GM19438 (cell line): ENCODE results near the gene TDRD6.

ENCODE experiments used
- ATAC-seq: cut with Tn5 transposase; IDR thresholded peaks from one replicate; pipeline ENCODE4 v1.9.1; 2021; ENCODE audit warnings: low read depth; ENCODE audit not compliant: unreplicated experiment

The TDRD6 gene

DNA sequence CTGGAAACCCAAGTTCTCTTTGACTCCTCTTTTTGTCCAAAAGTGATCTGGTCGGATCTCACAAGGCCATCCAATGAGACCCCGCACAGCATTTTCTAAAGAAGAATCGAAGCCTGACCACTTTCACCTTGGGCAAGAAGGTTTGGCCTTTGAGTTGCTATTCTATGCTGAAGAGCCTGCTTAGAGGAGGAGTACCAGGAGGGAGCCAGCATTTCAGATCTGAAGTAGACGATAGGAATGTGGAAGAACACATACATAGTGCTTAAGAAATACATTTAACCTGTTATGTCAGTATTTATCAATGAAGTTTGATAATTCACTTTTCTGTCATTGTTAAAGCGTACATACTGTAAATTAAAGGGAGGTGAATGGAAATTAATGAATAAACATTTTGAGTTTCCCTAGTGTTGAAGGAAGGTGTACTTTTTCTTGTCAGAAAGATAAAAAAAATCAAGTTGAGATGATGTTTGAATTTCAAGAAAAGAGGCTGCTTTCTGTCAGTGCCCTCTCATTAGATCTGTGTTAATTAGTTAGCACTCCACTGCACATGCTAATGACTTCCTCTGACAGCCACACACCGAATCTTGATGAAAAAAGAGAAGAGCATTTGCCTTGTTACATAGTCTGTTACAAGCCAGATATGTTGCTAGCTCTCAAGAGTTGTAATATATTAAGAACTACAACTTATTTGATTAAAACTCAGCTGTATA, 10.9 kb upstream of the TDRD6 start:
- no peak for ATAC-seq

DNA sequence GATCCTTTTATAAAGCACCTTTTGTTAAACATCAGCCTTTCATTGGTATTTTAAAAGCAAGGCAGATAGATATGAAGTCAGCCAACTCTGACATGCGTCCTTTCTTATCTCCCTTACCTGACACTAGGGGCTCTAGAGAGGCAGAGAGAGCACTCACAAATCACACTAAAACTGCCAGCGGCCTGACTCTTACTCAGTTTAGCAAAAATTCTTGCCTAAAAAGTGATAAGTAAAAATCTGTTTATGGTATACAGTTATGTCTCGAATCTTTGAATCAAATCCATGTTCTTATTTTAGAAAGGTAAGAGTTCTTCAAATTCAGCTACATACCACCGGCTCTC, 10.4 kb upstream of the TDRD6 start:
- ATAC-seq, result no peak

DNA sequence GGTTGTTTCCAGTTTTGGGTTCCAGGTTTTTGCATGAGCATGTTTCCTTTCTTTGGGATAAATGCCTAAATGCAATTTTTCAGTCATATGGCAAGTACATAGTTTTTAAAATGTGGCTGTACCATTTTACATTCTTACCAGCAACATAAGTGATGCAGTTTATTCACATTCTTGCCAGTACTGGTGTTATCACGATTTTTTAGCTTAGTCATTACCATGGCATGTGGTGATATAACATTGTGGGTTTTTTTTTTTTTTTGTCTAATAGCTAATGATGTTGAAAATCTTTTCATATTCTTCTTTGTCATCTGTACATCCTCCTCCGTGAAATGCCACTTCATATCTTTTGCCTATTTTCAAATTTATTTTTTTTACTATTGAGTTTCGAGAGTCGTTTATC, 2.9 kb upstream of the TDRD6 start:
- no peak for ATAC-seq

DNA sequence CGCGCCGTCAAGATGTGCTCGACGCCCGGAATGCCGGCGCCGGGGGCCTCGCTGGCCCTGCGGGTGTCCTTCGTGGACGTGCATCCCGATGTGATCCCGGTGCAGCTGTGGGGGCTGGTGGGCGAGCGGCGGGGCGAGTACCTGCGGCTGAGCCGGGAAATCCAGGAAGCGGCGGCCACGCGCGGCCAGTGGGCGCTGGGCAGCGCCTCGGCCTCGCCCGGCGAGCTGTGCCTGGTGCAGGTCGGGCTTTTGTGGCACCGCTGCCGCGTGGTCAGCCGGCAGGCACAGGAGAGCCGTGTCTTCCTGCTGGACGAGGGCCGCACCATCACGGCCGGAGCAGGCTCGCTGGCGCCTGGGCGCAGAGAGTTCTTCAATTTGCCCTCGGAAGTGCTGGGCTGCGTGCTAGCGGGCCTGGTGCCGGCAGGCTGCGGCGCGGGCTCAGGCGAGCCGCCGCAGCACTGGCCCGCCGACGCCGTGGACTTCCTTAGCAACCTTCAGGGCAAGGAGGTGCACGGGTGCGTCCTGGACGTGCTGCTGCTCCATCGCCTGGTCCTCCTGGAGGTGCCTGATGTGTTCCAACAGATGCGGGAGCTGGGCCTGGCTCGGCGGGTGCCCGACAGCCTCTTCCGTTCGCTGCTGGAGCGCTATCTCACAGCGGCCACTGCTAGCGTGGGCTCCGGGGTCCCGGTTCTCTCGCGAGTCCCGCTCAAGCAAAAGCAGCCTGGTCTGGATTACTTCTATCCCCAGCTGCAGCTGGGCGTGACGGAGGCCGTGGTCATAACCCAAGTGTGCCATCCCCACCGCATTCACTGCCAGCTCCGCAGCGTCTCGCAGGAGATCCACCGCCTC, 656 bp downstream of the TDRD6 start:
- no peak for ATAC-seq

DNA sequence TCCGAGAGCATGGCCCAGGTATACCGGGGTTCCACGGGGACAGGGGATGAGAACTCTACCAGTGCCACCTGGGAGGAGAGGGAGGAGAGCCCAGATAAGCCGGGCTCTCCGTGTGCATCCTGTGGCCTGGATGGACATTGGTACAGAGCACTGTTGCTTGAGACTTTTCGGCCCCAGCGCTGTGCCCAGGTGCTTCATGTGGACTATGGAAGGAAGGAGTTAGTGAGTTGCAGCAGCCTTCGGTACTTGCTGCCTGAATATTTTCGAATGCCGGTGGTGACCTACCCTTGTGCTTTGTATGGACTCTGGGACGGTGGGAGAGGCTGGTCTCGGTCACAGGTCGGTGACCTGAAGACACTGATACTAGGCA, 1.3 kb downstream of the TDRD6 start:
- no peak for ATAC-seq

DNA sequence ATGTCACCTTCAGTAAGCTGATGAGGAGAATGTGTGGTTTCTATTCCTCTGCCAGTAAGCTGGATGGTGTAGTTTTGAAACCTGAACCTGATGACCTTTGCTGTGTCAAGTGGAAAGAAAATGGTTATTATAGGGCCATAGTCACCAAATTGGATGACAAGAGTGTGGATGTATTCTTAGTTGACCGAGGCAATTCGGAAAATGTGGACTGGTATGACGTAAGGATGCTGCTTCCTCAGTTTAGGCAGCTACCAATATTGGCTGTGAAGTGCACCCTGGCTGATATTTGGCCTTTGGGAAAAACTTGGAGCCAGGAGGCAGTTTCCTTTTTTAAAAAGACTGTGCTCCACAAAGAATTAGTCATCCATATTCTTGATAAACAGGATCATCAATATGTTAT, 2.0 kb downstream of the TDRD6 start:
- ATAC-seq, result no peak

DNA sequence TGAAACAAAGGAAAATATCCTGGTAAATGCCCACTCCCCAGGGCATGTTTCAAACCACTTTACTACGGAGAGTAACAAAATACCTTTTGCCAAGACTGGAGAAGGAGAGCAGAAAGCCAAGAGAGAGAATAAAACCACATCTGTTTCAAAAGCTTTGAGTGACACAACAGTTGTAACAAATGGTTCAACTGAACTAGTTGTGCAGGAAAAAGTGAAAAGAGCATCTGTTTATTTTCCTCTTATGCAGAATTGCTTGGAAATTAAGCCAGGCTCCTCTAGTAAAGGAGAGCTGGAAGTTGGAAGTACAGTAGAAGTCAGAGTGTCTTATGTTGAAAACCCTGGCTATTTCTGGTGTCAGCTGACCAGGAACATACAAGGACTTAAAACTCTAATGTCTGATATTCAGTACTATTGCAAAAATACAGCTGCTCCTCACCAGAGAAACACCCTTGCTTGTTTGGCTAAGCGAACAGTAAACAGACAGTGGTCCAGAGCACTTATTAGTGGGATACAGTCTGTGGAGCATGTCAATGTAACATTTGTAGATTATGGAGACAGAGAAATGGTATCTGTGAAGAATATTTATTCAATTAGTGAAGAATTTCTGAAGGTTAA, 2.6 kb downstream of the TDRD6 start:
- ATAC-seq, result no peak

DNA sequence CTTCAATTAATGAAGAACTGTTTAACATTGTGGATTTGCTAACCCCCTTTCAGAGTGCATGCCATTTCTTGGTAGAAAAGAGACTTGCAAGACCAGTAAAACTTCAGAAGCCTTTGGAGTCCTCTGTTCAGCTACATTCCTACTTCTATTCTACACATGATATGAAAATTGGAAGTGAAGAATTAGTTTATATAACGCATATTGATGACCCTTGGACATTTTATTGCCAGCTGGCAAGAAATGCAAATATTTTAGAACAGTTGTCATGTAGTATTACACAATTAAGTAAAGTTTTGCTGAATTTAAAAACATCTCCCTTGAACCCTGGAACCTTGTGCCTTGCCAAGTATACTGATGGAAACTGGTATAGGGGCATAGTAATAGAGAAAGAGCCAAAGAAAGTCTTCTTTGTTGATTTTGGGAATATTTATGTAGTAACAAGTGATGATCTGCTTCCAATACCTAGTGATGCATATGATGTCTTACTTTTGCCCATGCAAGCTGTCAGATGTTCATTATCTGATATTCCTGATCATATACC, 3.3 kb downstream of the TDRD6 start:
- no peak for ATAC-seq

DNA sequence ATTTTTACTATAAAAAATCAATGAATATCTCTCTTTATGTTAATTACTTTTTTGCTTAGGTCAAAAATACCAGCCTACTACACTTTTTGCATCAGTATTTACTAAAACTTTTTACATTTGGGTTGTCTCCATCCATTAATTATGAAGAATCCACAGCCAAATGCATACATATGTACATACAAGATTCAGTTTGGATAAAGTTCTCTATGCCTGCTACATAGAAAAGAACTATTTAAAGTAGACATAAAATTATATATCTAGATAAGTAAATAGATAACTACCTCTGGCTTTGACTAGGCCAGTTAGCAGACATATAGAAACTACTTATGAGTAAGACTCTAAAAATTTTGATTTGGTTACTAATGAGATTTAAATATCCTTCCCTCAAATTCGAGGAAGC, 12.3 kb downstream of the TDRD6 start:
- ATAC-seq, result no peak

DNA sequence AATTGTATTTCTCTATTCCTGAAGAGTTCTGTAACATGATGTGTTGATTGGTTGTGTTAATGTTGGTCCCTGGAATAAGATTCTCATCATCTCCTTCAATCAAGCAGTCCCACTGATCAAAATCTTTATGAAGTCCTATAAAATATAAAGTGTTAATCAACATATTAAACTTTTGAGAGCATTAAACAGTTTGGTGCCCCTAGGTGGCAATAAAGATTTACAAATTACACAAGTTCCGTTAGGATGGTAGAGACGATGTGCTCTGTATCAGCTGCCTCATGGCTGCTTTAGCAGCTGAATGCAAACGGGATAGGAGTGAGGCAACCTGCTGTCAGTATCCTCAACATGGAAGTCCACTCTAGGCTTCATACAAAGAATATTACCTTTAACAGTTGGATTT, 16.9 kb downstream of the TDRD6 start:
- no peak for ATAC-seq

DNA sequence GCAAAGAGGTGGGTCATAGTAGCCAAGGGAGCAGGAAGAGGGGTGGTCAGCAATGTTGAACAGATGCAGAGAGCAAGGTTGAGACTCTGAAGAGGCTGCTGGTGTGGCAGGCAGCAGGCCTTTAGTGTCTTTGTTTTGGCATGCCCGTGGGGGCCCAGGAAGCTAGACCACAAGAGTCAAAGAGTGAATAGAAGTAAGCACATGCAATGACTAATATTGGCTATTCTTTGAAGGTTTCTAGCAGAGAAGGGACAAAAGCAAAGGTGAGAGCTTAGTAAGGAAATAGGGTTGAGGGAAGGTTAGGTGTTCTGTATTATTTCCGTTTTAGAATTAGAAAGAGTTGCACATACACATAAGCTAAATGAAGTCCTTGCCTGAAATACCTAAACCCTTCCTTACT, 18.8 kb downstream of the TDRD6 start:
- no peak for ATAC-seq

DNA sequence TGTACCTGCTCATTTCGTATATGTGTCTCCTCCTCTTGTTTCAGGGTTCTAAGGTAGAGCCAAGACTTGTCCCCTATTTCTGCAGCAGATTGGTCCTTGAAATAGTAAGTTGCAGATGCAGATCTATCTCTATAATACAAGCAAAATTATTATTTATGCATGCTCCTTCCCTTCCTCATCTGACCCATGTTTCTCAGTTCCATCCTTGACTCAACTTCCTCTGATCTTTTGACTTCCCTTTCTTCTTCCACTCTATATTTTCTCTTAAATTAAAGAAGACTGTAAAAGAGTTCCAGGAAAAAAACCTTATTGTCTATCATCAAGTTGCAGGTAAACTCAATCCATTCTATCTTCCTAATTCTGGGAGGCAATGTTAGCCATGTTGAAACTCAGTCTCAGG, 23.8 kb downstream of the TDRD6 start:
- no peak for ATAC-seq

DNA sequence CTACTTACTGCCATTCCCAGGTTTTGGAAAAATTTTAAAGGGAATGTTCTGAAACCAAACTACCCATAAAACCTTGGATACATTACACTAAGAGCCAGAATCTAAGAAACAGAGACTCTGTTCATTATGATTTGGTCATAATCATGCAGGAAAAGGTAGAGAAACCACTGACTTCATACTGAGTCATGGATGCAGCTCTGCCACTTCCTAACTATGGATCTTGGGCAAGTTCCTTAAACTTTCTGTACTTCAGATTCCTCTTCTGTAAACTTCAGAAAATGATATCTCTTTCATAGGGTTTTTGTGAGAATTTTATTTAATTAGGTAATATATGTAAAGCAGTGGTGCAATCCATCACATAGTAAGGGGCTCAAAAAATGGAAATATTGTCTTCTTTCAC, 27.5 kb downstream of the TDRD6 start:
- no peak for ATAC-seq

DNA sequence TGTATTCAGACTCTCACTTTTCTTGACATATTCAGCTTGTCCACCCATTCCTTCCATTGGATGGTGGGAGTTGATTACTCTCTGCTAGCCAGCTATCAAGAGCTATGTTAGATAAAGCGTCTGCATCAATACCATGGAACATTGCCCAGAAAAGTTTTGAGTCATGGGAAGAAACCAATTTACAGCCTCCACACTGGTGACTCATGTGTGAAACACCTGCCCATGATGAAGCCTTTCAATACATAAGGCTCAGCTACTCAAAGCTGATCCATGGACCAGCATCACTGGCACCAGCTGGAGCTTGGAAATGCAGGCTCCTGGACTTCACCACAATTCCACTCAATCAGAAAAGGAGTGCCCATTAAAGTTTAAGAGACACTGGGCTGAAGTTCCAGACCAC, 31.4 kb downstream of the TDRD6 start:
- ATAC-seq, result no peak

DNA sequence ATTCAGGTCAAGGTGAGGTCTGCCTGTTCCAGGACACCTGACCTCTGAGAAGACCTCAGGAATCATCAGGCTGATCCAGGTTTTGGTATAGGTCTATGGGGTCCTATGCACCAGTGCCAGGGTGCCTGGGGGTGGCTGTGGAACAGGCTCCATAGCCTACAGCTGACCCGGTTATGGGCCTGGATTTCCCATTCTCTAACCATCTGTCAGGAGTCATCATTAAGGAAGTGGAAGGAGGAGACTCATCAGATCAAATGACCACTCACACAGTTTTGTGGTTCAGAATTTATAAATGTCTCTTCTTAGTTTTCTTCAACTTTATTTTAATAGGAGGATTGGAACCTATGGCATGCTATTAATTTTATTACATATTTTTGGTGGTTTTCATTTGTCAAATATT, 32.7 kb downstream of the TDRD6 start:
- ATAC-seq, result no peak

DNA sequence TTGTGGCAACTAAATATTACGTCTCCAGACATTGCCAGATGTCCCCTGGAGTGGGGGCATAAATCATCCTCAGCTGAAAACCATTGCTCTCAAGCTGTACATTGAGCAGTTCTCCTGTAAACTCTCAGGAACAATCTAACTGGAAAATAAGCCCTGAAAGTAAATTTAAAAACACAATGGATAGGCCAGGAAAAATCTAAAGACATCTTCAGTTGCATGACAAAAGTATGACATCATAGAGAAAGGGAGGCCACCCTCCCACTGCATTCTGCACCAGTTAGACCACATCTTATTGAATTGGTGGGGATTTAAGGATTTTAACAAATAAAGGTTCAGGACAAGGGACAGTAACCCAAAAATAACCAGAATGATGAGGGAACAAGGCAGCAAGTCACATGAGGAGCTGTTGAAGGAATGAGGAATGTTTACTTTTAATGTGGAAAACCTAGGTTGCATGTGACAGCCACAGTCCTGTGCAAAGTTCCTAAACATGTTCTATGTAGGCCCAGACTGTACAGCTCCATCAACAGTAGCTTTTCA, 42.2 kb downstream of the TDRD6 start:
- no peak for ATAC-seq

DNA sequence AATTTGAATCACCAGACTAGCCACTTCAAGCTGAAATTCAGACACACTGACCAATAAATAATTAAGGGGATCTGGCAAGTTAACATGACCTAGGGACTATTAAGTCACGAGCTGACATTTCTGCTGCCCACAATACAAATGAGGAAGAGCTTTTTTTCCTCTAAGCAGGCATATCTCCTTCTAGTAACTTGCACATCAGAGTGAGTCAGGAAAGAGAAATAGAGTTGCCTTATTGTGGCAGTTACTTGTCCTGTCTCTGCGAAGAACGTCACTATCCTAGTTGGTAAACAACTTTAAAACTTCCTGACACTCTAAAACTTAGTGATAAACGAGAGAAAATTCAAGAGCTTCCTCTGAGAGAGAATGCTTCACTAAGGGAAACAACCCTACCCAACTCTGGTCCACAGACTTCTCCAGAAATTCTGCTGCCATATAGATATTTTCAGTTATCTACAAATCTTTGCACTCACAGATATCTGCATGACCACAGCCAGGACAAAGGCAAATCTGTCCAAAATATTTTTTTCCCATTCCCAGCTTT, 43.3 kb downstream of the TDRD6 start:
- no peak for ATAC-seq

DNA sequence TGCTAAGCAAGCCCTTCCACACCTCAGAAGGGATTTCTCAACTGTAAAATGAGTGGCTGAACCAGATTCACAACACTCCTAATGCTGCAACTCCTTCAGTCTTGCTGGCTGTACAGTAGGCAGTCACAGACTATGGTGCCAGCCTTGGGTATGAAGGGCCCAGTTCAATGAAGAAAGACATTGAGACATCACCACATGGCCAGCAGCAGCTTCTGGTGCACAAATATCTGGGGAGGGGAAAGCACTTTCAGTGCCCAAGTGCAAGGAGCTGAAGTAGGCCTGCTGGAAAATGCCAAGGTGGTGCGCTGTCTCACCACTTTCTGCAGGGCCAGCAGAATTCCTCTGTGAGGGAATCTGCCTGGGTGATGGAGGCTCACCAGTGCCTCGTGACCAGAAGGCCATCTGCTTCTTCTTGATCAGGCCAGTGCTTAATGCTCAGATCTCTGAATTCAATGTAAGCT, 45.7 kb downstream of the TDRD6 start:
- ATAC-seq, result no peak

DNA sequence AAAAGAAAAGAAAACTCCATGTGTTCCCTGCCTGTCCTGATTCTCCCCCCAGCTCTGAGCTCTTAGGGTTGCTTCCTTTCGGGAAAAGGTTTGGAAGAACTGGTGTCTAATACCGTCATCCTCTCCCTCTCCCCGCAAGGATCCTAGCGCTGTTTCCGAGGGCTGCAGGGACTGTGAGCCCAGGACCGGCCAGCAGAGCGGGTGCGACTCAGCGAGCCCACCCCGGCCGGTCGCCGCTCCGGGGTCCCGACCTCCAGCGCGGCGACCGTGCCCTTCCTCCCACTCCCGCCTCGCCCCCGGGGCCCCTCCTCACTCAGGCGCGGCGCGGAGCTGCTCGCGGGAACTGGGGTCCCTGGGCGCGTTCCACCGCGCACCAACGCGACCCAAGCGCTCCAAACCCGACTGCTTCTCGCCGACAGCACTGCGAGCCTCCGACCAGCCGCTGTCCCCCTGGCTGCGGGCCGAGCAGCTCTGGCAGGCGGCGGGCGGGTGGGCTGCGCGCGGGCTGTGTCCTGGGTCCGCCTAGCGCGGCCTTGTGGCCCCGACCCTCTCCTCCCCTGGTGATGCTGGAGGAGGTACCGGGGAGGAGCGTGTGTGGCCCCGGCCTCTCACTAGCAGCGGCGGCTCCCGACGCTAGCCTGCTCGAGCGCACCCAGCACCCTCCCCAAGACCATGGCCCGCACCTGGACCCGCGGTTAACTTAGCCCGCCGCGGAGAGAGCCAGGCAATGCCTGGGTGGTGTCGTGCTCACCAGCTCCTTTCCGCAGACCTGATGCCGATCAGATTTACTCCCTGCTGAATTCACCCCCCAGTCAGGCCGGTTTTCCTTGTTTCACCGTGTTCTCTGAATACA, 47.4 kb downstream of the TDRD6 start, which contains the start of gene PLA2G7:
TSS of gene PLA2G7 (minus strand) at position 509 of the 853 bp plus-strand sequence. CDS start 12,484 bp downstream, outside the sequence.
- no peak for ATAC-seq

DNA sequence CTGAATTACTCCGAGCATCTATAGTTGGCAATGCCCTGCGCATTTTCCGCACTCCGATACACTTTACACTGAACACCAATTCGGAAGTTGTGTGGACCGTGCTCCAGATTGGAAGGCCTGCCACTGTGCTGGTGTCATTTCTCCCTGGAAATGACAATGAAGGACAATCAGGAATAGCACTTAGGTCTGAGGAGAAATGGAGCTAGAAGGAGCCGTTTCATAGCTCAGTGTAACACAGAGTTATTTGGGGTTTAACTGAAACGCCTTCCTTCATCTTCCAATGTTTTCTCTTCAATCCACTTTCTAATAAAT, 48.0 kb downstream of the TDRD6 start:
- ATAC-seq, result no peak
